Stimulated activated naive CD8-positive, alpha-beta T cell treated with anti-CD3 and anti-CD28 coated beads, Interleukin-15, Interleukin-2, amounts not matched to agents 100 U/mL and 50 U/mL, for 24 hours (primary cell): ENCODE measurements around the gene EP400.

ENCODE experiments used
- ATAC-seq: fragments of 150-1000 bp; cut with Tn5 transposase; one replicate; pipeline ENCODE4 v1.10.0; 2021
- DNase-seq: peaks from one replicate; pipeline ENCODE4 v3.0.0; 2021

Gene EP400

GRCh38 chr12:131927110-131928079 is 22.3 kb upstream of the EP400 start:
- ATAC-seq: no peak
- DNase-seq: no peak

- peak; percentile 2 for ATAC-seq
Observed at GRCh38 chr12:131928080-131928710, 21.5 kb upstream of the EP400 start.

DNA sequence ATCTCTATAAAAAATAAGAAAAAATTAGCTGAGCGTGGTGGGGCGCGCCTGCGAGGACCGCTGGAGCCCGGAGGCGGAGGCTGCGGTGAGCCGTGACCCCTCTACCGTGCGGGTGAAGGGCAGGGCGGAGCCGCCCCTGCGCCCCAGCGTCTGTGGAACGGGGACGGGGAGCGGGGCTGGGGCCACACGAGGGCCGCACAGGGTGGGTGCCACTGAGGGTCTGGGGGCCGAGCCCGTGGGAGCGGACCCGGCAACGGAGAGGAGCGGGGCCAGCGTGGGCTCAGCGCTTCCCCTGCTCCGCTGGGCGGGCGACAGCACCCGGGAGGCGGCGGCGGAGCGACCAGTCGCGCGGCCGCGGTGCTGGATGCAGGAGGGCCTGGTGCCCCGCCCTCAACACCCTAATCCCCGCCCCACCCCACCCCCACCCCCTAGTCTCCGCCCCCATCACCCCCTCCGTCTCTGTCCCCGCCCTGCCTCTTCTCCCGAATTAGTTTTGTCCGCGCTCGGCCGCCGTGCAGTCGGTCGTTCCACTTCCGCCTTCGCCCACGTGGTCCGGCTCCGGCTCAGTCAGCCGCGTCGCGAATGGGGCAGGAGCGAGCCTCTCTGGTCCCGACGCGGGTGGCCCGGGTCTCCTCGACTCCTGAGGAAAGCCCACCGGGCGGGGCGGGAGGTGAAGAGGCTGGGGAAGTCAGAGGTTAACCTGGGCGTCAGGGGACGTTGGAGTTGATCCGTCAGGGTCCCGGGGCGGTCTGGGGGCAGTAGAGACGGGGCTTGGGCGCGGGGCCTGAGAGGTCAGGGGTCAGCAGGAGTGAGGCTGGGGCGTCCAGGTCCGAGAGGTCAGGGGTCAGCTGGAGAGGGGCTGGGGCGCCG is 20.8 kb upstream of the EP400 start, which contains the start of gene PUS1:
Gene PUS1 (plus strand): TSS at position 566 of the 870 bp plus-strand sequence. CDS start 447 bp downstream, outside the sequence.
- peak; percentile 84 for ATAC-seq
- DNase-seq: peak; percentile 93

More at GRCh38 chr12:131928080-131928710, 21.5 kb upstream of the EP400 start:
- DNase-seq: no peak

- ATAC-seq: peak; percentile 8
- DNase-seq: peak; percentile 35
Observed at GRCh38 chr12:131929581-131930456, 19.9 kb upstream of the EP400 start.

DNA sequence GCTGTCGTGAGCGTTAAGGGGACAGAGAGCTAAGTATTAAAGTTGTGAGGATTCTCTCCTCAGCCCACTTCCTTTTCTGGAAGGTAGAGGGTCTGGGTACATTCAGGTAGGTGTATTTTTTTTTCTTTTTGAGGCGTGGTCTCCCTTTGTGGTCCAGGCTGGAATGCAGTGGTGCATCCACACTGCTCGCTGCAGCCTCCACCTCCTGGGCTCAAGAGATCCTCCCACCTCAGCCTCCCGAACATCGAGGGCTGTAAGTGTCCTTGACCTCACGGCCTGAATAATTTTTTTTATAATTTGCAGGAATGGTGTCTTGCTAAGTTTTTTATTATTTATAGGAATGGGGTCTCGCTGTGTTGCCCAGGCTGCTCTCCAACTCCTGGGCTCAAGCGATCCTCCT is 19.2 kb upstream of the EP400 start:
- no peak for DNase-seq
- ATAC-seq: no peak

- DNase-seq (no peak), ATAC-seq (no peak)
Observed at GRCh38 chr12:131933387-131933786, 16.4 kb upstream of the EP400 start.

GRCh38 chr12:131934535-131934934 is 15.2 kb upstream of the EP400 start:
- no peak for ATAC-seq
- no peak for DNase-seq

GRCh38 chr12:131938082-131938481 is 11.7 kb upstream of the EP400 start:
- DNase-seq: no peak
- ATAC-seq: no peak

DNA sequence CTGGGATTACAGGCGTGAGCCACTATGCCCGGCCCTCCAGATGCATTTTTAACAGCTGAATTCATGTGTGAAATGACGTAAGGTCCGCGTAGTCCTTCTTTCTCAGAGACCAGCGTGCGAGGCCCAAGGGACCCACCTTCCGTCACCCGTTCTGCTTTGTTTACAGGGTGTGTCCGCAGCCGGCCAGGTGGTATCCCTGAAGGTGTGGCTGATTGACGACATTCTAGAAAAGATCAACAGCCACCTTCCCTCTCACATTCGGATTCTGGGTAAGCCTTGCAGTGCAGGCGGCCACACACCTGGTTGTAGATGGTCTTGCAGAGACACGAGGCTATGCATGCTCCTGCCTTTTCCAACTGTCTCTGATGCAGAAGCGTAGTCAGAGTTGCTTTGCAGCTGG is 10.7 kb upstream of the EP400 start:
- ATAC-seq (no peak), DNase-seq (no peak)

DNA sequence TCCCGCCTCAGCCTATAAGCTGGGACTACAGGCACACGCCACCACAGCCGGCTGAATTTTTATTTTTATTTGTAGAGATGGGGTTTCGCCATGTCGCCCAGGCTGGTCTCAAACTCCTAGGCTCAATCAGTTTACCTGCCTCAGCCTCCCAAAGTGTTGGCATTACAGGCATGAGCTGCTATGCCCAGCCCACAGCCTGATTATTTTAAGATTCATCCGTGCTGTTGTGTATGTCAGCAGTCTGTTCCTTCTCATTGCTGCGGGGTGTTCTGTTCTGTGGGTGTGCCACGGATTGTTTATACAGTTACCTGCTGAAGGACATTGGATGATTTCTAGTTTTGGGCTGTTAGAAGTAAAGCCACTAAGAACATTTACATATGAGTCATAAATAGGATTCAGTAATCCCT is 9.6 kb upstream of the EP400 start:
- no peak for DNase-seq
- ATAC-seq: no peak

DNA sequence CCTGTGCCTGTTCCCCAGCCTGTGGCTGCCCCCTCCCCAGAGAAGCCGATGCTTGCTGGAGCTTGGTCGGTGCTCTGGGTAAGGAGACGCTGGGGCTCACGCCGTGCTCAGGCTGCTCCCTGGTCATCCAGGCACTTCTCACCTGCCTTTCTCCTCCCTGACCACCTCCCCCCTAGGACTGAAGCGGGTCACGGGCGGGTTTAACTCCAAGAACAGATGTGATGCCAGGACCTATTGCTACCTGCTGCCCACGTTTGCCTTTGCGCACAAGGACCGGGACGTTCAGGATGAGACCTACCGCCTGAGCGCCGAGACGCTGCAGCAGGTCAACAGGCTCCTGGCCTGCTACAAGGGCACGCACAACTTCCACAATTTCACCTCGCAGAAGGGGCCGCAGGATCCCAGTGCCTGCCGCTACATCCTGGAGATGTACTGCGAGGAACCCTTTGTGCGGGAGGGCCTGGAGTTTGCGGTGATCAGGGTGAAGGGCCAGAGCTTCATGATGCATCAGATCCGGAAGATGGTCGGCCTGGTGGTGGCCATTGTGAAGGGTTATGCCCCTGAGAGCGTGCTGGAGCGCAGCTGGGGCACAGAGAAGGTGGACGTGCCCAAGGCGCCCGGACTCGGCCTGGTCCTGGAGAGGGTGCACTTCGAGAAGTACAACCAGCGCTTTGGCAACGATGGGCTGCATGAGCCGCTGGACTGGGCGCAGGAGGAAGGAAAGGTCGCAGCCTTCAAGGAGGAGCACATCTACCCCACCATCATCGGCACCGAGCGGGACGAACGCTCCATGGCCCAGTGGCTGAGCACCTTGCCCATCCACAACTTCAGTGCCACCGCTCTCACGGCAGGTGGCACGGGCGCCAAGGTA is 8.4 kb upstream of the EP400 start:
- no peak for ATAC-seq

GRCh38 chr12:131941987-131942341 is 7.8 kb upstream of the EP400 start:
- ATAC-seq (no peak), DNase-seq (no peak)

More for the DNA sequence above, 8.4 kb upstream of the EP400 start:
- no peak for DNase-seq

DNA sequence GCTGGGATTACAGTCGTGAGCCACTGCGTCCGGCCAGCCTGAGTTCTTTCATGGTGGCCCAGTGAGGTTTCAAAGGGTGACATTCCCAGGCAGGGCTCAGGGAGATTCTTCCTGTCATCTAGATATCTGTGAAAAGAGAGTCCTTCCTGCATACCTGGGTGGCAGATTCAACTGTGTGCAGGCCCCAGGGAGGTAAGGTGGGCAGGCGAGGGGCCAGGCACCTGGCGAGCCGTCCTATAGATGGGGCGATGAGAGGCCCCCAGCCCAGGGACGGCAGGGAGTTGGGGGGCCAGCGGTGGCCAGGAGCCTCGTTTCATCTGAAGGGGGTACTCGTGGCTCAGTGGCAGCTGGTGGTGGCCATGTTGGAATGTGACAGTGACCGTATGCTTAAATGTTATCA is 7.1 kb upstream of the EP400 start:
- ATAC-seq (no peak), DNase-seq (no peak)

DNA sequence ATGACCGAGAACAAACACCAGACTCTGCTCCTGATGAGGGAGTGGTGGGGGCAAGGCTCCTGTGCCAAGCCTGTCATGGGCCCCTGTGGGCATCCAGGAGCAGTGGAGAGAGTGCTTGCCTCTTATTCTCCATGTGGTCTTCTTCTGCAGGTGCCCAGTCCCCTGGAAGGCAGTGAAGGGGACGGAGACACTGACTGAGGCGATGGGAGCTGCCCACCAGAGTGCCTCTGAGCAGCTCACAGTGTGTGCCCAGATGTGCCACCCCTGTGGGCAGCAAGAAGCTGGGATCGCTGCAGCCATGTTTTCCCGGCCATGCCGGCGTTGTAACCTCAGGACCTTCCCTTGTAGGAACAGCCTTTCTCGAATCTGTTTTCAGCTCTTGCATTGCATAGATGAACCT is 6.4 kb upstream of the EP400 start:
- DNase-seq: no peak
- no peak for ATAC-seq

GRCh38 chr12:131943876-131944275 is 5.9 kb upstream of the EP400 start:
- DNase-seq (no peak), ATAC-seq (no peak)

DNA sequence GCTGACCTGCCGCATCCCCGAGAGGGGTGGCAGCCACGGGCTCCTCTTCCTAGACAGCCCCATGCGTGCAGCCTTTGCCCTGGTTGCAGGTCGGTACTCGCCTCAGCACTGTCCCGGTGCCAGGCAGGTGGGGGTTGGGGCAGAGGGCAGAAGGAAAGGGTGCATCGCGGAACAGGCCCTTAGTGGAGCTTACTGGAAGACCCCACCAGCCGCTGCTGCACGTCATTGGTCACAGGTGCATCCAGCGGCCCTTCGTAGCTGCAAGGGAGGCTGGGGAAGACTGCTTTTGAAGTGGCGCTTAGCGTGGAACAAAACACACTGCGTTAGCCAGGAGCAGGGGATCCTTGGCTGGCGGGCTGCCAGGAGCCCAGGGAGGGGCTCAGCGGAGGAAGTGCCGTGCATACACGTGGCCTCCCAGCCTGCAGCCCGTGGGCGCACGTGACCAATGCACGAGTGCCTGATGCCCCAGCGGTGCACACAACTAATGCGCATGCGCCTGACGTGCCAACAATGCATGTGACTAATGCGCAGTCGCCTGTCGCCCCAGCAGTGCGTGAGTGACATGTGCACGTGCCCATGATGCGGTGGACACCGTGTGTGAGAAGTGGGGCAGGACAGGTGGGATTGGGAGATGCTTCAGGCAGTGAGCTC is 5.0 kb upstream of the EP400 start:
- DNase-seq (no peak), ATAC-seq (no peak)

- DNase-seq: no peak
- ATAC-seq: no peak
Observed at GRCh38 chr12:131946757-131947156, 3.0 kb upstream of the EP400 start.

DNA sequence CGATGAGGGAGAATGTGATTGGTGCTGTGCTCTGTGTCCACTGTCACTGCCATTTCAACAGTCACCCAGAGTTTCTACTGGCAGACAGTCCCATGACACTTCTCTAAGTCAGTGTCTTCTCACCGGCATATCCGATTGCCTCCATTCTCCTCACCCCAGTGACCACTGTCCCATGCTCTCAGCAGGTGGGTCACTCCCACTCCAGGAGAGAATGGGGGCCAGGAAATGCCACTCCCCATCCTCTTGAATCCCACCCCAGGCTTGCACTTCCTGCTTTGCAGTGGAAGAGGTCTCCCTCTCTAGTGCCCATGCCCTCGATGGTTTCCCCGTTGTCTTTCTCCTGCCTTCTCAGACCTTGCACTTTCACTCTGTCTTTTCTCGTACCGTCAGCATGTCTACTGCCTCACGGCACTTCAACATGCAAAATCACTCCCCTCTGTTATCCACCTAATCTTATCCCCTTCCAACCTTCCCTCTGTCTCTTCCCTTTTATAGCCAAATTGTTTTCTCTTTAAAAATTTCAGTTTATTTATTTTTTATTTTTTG is 2.2 kb upstream of the EP400 start:
- ATAC-seq (no peak), DNase-seq (no peak)

DNA sequence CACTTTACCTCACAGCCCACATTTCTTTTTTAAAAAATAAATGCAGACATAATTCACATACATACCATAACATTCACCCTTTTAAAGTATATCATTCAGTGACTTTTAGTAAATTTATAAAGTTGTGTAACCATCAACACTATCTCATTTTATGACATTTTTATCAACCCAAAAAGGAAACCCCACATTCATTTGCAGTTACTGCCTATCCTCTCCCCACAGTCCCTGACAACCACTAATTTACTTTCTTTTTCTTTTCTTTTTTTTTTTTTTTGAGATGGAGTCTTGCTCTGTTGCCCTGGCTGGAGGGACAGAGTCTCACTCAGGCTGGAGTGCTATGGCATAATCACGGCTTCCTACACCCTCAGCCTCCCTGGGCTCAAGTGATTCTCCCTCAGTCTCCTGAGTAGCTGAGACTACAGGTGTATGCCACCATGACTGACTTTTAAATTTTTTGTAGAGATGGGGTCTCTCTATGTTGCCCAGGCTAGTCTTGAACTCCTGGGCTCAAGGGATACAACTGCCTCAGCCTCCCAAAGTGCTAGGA is 1.5 kb upstream of the EP400 start:
- DNase-seq (no peak), ATAC-seq (no peak)
